Smooth muscle cell (in vitro differentiated cells): ENCODE results near the gene HAPLN1. TPM values are rescaled to one million over a fixed set of nuclear protein-coding genes. Genes with fewer than 3 reads are reported as not detected.
A peak's percentile ranks its signal among the peaks of the same experiment; 100 is the strongest.

Source experiments
- DNase-seq: peaks from one replicate; lab custom pipeline; 2025; ENCODE audit not compliant: unreplicated experiment; lab: John Stamatoyannopoulos, UW
- H2AFZ ChIP-seq: fragments of 200-600 bp; sonication (generic); 2 replicates; pipeline ENCODE4 v1.6.0; 2016; ENCODE audit warnings: antibody characterized with exemption, low read depth, mild to moderate bottlenecking
- H3F3A ChIP-seq: fragments of 200-600 bp; sonication (generic); 2 replicates; pipeline ENCODE4 v1.6.0; 2017; ENCODE audit warnings: antibody characterized with exemption, low read depth
- H3K27ac ChIP-seq: fragments of 200-600 bp; sonication (generic); 2 replicates; pipeline ENCODE4 v1.5.1; 2016; ENCODE audit warnings: low read depth, mild to moderate bottlenecking
- H3K27me3 ChIP-seq: fragments of 200-600 bp; sonication (generic); 2 replicates; pipeline ENCODE4 v1.6.1; 2016; ENCODE audit warnings: low read depth, mild to moderate bottlenecking
- H3K36me3 ChIP-seq: fragments of 200-600 bp; sonication (generic); 2 replicates; pipeline ENCODE4 v1.5.1; 2016; ENCODE audit warnings: low read depth
- H3K4me1 ChIP-seq: fragments of 200-600 bp; sonication (generic); 2 replicates; pipeline ENCODE4 v1.5.1; 2016; ENCODE audit warnings: low read depth
- H3K4me2 ChIP-seq: fragments of 200-600 bp; sonication (generic); 2 replicates; pipeline ENCODE4 v1.6.0; 2016; ENCODE audit warnings: mild to moderate bottlenecking
- H3K4me3 ChIP-seq: fragments of 200-600 bp; sonication (generic); 2 replicates; pipeline ENCODE4 v1.5.1; 2016; ENCODE audit warnings: mild to moderate bottlenecking
- H3K79me2 ChIP-seq: fragments of 200-600 bp; sonication (generic); 2 replicates; pipeline ENCODE4 v1.6.0; 2016; ENCODE audit warnings: low read depth, mild to moderate bottlenecking
- H3K9ac ChIP-seq: fragments of 200-600 bp; sonication (generic); 2 replicates; pipeline ENCODE4 v1.6.0; 2016; ENCODE audit warnings: low read depth
- H3K9me3 ChIP-seq: fragments of 200-600 bp; sonication (generic); replicated peaks from 2 replicates; pipeline ENCODE4 v1.5.1; 2016; ENCODE audit warnings: low read depth
- H4K20me1 ChIP-seq: fragments of 200-600 bp; sonication (generic); 2 replicates; pipeline ENCODE4 v1.6.0; 2016; ENCODE audit warnings: low read depth
- WGBS: methylation state at CpG from one replicate; pipeline ENCODE4 v1.1.7; 2016; ENCODE audit warnings: low lambda C conversion rate; 5-methylcytosine and 5-hydroxymethylcytosine counted together
- polyA plus RNA-seq: library from polyadenylated mRNA; unstranded; fragments of >200 nt; fragmentation: Nextera tagmentation; extraction: Ambion mirVana; gene quantifications from 2 replicates; pipeline ENCODE4 v1.2.1, GENCODE V29; 2016
- total RNA-seq: library from RNA; depleted of rRNA; stranded (reverse); fragments of >200 nt; gene quantifications from 2 replicates; pipeline ENCODE4 v1.2.3, GENCODE V29; 2014
- TF ChIP-seq, protein P1 (sequence below): fragments of 200-600 bp; sonication (generic); IDR thresholded peaks from 2 replicates; pipeline ENCODE4 v1.5.1; 2017; ENCODE audit warnings: borderline replicate concordance, mild to moderate bottlenecking, antibody characterized with exemption; ENCODE audit not compliant: insufficient read depth, poor library complexity, severe bottlenecking

Gene HAPLN1
- total and polyA plus RNA-seq, 2 experiments from 2014 or later = 69.8 to 119 TPM

DNA sequence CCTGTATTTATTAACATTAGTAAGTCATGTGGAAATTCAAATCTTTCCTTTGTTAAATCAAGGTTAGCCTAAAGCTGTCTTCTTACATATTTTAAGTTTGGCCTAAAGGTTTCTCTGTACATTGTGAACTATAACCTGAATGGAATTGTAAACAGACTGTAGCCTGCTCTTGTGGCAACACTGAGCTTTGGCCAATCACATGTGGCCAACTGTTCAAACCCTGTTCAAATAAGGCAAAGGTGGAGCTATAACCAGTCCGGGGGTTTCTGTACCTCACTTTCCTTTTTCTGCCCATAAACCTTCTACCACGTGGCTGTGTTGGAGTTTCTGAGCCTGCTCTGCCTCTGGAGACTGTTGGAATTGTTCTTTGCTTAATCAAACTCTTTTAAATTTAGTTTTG is 3.3 kb upstream of the HAPLN1 start:
- H3K36me3 ChIP-seq = no peaks in the 10 kb centered on the region

DNA sequence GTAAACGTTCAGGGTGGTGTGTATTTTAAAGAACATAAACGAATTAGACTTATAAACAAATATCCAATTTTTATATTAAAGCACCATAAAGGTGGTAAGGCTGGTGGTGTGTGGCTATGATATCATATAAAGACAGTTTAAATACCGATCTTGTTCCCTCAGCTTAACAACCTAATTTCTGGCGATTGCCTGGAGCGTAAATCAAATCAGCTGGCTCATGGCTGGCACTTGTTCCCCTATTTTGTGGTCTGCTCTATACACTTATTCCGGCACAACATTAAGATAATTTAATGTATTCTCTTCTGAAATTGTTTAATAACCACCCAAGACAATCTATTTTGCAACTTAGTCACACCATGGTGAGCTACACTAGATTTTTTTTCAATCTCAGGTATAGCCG is 2.4 kb upstream of the HAPLN1 start:
- peaks cover 31% of the 10 kb centered on the region for H3K4me1 ChIP-seq
- no peak overlapping the region for H3K27ac ChIP-seq
- H3K36me3 ChIP-seq = no peaks in the 10 kb centered on the region
- 61% methylated on average over 7 of the region's 7 CpGs for WGBS
- DNase-seq = no peak
- H3K9me3 ChIP-seq = no peaks in the 10 kb centered on the region
- no peaks in the 10 kb centered on the region for H3F3A ChIP-seq
- TF ChIP-seq, protein P1, sequence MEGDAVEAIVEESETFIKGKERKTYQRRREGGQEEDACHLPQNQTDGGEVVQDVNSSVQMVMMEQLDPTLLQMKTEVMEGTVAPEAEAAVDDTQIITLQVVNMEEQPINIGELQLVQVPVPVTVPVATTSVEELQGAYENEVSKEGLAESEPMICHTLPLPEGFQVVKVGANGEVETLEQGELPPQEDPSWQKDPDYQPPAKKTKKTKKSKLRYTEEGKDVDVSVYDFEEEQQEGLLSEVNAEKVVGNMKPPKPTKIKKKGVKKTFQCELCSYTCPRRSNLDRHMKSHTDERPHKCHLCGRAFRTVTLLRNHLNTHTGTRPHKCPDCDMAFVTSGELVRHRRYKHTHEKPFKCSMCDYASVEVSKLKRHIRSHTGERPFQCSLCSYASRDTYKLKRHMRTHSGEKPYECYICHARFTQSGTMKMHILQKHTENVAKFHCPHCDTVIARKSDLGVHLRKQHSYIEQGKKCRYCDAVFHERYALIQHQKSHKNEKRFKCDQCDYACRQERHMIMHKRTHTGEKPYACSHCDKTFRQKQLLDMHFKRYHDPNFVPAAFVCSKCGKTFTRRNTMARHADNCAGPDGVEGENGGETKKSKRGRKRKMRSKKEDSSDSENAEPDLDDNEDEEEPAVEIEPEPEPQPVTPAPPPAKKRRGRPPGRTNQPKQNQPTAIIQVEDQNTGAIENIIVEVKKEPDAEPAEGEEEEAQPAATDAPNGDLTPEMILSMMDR = no peak
- H3K4me2 ChIP-seq = peak overlapping the region; percentile 86
- no peaks in the 10 kb centered on the region for H4K20me1 ChIP-seq
- peaks cover 16% of the 10 kb centered on the region for H3K79me2 ChIP-seq
- peak overlapping the region; percentile 95 for H2AFZ ChIP-seq
- no peak overlapping the region for H3K9ac ChIP-seq
- peak overlapping the region; percentile 68 for H3K4me3 ChIP-seq
- no peaks in the 10 kb centered on the region for H3K27me3 ChIP-seq

More for the DNA sequence above, 3.3 kb upstream of the HAPLN1 start:
- Histone ChIP-seq H3K4me2 (no peak overlapping the region), H4K20me1 (no peaks in the 10 kb centered on the region), H3K4me3 (no peak overlapping the region), H3K79me2 (peaks cover 9% of the 10 kb centered on the region), H2AFZ (peak overlapping the region; percentile 61), H3K9ac (no peak overlapping the region), H3K27me3 (no peaks in the 10 kb centered on the region), H3F3A (no peaks in the 10 kb centered on the region), H3K27ac (no peak overlapping the region), H3K4me1 (peaks cover 25% of the 10 kb centered on the region), H3K9me3 (no peaks in the 10 kb centered on the region)
- 36% methylated on average over 2 of the region's 2 CpGs for WGBS
- no peak for DNase-seq
- TF ChIP-seq, protein P1 = no peak

DNA sequence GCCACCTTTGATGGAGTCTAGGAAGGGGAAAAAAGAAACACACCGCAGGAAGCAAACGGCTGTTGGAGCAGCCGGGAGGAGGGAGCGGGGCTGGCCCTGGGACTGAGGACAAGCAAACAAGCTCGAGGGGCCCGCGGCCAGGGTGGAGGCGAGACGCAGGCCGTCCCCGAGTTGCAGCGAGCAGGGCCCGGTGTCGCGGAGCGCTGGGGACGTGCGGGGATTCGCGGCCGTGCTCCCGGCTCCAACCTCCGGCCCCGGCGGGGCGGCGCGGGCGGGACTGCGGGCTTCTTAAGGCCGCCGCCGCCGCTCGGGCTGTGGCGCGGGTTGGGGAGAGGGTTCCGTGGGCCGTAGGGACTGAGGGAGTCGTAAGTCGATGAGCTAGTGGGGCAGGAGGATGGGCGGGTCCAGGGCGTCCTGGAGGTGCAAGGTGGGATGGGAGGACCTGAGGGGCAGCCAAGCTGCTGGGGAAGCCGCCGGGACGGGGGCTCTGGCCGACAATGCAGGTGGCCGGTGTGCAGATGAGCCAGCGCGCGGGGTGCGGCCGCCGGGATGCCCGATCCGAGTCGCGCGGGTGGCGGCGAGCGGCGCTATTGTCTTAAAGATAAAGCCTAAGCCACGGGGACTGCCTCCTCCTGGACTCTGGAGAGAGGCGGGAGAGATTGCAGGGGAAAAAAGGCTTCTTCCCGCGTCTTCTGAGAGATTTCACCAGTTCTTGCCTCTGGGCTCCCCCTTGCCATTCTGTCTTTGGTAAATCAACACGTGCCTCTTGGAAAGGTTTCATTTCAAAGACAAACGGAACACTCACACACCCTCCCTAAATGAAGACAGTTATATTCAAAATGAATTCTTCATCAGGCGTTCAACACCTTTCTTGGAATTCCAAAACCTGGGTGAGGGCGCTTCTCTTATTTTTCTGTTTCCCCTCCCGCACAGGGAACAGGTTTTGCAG is 1.6 kb upstream of the HAPLN1 start:
- Histone ChIP-seq H3K4me3 (peak overlapping the region; percentile 68), H3K27me3 (no peaks in the 10 kb centered on the region), H3K27ac (no peak overlapping the region), H3K36me3 (no peaks in the 10 kb centered on the region), H2AFZ (peak overlapping the region; percentile 95), H3F3A (no peaks in the 10 kb centered on the region), H3K9me3 (no peaks in the 10 kb centered on the region), H3K4me1 (peaks cover 31% of the 10 kb centered on the region), H4K20me1 (no peaks in the 10 kb centered on the region), H3K79me2 (peaks cover 24% of the 10 kb centered on the region), H3K4me2 (peak overlapping the region; percentile 86), H3K9ac (no peak overlapping the region)
- DNase-seq = peak; percentile 41
- TF ChIP-seq, protein P1 = peak; percentile 31
- 4% methylated on average over 54 of the region's 72 CpGs for WGBS
